Fibroblast of lung (primary cell): ENCODE data around the gene F3.

Experiments
- EZH2 ChIP-seq: IDR thresholded peaks from 2 replicates; pipeline ENCODE4 v1.5.1; 2012; ENCODE audit warnings: low read length, control low read depth, mild to moderate bottlenecking; ENCODE audit errors: missing control alignments
- TF ChIP-seq, protein P1 (sequence below), 2 donors: IDR thresholded peaks in 1 of 2; conservative IDR thresholded peaks in 1 of 2; 1 replicate in 1 of 2; 2 replicates in 1 of 2; pipeline ENCODE4 v1.5.1; 2011 to 2012; ENCODE audit warnings: low read length in 2 of 2, control low read depth in 1 of 2, inconsistent platforms in 1 of 2, low read depth in 1 of 2, mild to moderate bottlenecking in 1 of 2

- TF ChIP-seq, protein P1, sequence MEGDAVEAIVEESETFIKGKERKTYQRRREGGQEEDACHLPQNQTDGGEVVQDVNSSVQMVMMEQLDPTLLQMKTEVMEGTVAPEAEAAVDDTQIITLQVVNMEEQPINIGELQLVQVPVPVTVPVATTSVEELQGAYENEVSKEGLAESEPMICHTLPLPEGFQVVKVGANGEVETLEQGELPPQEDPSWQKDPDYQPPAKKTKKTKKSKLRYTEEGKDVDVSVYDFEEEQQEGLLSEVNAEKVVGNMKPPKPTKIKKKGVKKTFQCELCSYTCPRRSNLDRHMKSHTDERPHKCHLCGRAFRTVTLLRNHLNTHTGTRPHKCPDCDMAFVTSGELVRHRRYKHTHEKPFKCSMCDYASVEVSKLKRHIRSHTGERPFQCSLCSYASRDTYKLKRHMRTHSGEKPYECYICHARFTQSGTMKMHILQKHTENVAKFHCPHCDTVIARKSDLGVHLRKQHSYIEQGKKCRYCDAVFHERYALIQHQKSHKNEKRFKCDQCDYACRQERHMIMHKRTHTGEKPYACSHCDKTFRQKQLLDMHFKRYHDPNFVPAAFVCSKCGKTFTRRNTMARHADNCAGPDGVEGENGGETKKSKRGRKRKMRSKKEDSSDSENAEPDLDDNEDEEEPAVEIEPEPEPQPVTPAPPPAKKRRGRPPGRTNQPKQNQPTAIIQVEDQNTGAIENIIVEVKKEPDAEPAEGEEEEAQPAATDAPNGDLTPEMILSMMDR (conservative IDR thresholded peaks at IDR 0.05 in 1 of 2, IDR thresholded peaks at IDR 0.05 in 1 of 2; ENCODE audit: low read depth in 1 of 2, low read length in 2 of 2) = no peak
- TF ChIP-seq EZH2 = no peak
Measured at GRCh38 chr1:94501426-94501825, 40.1 kb downstream of the F3 start.
